Breast epithelium (tissue), 3 donors: ENCODE results near the gene TLE6.

Experiments
- CTCF ChIP-seq, 3 donors: fragments of 450-650 bp; IDR thresholded peaks; one replicate each; pipeline ENCODE4 v1.5.1; 2016 to 2017; ENCODE audit warnings: antibody characterized with exemption in 3 of 3, mild to moderate bottlenecking in 3 of 3, moderate library complexity in 3 of 3
- POLR2A ChIP-seq: fragments of 450-650 bp; IDR thresholded peaks from one replicate; pipeline ENCODE4 v1.6.1; 2016; ENCODE audit warnings: antibody characterized with exemption, mild to moderate bottlenecking, moderate library complexity

DNA sequence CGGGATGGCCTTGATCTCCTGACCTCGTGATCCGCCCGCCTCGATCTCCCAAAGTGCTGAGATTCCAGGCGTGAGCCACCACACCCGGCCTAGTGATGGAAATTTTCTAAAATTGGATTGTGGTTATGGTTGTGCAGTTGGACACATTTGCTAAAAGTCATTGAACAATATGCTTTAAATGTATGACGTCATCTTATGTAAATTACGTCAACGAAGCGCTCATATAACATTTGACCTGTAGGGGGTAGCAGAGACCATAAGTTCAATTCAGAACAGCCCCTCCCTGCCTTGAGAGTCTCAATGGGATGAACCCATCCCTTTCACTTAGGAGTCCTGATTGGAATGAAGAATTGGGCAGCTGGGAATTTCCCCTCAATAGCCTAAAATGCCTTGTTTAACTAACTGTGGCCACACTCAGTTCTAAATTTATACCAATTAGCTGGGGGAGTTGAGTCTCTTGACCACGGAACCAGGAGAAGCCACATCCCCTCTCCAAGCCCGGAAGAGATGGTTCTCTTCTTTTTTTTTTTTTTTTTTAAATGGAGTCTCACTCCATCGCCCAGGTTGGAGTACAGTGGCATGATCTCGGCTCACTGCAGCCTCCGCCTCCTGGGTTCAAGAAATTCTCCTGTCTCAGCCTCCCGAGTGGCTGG is 15.2 kb upstream of the TLE6 start:
- TF ChIP-seq CTCF (IDR thresholded peaks at IDR 0.05) (peak; percentile 95 to 98 (median 95)), POLR2A (no peak)
